GM18502 (cell line): ENCODE data around the gene SHKBP1.

Source experiments
- ATAC-seq: cut with Tn5 transposase; IDR thresholded peaks from one replicate; pipeline ENCODE4 v1.9.1; 2021; ENCODE audit warnings: mild to moderate bottlenecking; ENCODE audit not compliant: unreplicated experiment, poor library complexity

The SHKBP1 gene

DNA sequence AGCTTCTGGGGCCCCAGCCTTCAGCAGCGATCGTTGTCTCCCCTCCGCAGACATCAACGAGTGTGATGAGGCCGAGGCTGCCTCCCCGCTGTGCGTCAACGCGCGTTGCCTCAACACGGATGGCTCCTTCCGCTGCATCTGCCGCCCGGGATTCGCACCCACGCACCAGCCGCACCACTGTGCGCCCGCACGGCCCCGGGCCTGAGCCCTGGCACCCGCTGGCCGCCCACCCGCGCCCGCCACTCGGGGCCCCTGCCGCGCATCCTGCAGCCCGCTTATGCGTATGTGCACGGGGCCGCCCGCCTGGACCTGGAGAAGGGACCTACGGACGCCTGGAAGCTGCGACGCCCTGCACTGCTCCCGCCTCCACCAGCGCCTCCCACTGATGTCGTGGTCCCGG lies 52.7 kb downstream of the SHKBP1 start:
- no peak for ATAC-seq

DNA sequence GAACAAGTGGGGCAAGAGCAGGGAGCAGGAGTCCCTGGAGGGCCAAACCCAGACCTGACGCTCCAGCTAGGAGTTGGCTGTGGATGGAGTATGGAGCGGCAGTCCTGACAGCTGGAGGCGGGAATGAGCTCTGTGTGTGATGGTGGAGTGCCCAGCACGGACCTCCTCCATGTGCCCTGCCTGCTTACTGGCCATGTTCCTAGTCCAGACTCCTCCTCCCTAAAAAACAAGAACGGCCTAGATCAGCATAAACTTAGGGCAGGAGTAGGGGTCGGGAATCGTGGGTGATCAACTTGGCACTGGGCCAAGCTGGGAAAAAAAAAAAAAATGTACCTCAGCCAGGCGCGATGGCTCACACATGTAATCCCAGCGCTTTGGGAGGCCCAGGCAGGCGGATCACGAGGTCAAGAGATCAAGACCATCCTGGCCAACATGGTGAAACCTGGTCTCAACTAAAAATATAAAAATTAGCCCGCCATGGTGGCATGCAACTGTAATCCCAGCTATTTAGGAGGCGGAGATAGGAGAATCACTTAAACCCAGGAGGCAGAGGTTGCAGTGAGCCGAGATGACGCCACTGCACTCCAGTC lies 54.0 kb downstream of the SHKBP1 start:
- ATAC-seq = no peak

DNA sequence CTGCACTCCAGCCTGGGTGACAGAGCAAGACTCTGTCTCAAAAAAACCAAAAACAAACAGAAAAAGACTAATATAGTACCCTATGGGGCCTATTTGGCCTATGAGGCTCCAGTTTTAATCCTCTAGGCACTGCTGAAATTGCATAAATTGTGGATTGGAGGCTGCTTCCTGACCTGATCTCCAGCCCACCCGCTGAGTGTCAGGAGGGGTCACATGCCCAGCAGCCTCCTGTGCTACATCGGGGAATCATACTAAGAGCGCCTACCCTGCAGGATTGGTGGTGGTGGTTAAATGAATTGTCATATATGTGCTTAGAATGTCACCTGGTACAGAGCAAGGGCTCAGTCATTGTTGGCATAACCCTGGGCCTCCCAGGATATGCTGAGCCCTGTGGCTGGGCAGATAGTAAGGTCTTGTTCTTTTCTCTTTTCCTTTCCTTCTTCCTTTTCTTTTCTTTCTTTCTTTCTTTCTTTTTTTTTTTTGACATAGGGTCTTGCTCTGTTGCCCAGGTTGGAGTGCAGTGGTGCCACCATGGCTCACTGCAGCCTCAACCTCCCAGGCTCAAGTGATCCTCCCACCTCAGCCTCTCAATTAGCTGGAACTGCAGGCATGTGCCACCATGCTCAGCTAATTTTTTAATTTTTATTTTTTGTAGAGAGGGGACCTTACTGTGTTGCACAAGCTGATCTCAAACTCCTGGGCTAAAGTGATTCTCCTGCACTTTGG lies 55.8 kb downstream of the SHKBP1 start:
- no peak for ATAC-seq

DNA sequence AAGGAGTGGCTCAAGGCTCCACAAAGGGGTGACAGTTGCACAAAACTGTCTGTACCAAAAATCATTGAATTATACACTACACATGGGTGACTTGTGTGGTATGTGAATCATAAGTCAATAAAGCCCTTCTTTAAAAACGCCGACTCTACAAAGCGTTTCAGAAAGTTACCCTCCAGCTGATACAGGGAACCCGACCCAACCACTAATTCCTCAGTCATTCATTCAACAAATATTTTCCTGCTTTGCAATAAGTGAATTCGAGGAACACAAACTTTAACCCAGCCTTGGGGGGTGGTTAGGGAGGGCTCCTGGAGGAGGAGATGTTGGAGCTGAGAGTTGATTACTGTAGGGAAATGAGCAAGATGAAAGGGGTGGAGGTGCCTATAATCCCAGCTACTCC lies 56.5 kb downstream of the SHKBP1 start:
- ATAC-seq = no peak

DNA sequence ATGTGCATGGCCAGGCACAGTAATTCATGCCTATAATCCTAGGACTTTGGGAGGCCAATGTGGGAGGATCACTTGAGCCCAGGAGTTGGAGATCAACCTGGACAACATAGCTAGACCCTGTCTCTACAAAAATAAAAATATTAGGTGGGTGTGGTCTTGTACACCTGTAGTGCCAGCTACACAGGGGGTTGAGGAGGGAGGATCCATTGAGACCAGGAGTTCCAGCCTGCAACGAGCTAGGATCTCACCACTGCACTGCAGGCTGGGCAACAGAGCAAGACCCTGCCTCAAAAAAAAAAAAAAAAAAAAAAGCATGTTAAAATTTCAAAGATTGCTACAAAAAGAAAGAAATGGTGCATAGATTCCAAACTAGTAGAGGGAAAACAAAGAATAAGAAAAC lies 61.7 kb downstream of the SHKBP1 start:
- no peak for ATAC-seq

DNA sequence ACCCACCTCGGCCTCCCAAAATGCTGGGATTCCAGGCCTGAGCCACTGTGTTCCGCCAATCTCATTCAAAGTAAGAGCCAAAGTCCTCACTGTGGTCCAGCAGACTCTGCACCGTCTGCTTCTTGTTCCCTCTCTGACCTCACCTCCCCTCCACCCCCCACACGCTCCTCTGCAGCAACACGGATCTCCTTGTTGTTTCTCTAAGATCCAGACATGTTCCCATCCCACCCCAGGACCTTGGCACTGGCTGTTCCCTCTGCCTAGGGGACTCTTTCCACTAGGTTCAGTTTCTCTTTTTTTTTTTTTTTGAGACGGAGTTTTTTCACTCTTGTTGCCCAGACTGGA lies 62.9 kb downstream of the SHKBP1 start:
- ATAC-seq = no peak

DNA sequence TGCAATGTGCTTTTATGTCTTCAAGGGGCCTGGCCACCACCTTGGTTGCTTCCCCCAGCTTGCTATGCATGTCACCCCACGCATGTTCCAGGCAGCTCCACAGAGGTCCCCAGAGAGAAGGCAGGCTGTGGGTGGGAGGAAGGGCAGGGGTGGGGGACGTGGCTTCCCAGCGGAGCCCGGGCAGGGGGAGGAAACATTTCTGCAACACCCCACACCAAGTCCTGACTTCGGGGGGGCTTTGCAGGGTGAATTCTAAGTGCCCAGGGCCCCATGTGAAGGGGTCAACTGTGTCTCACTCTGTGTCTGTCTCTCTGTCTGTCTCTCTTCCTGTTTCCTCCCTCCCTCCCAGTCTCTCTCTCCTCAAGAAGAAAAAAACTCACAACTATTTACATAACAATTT lies 64.1 kb downstream of the SHKBP1 start:
- ATAC-seq = no peak
